Measurements from ENCODE around the gene SLC25A22. TPM values are rescaled to one million over a fixed set of nuclear protein-coding genes. Genes with fewer than 3 reads are reported as not detected.

SLC25A22 gene
- total RNA-seq, 2 experiments from 2014 or later: 9.1 to 11.1 TPM

- Mint-ChIP-seq H3K4me3 (no peak overlapping the region), H3K36me3 (ENCODE audit: low read depth) (peaks cover 25% of the 10 kb centered on the region), H3K27me3 (no peaks in the 10 kb centered on the region), H3K9me3 (no peaks in the 10 kb centered on the region), H3K4me1 (ENCODE audit: low read depth) (no peaks in the 10 kb centered on the region), H3K27ac (no peak overlapping the region)
- POLR2A ChIA-PET: no interaction called here
- H3K4me3 ChIP-seq (ENCODE audit: low read length): no peak overlapping the region
- ATAC-seq (ENCODE audit: poor library complexity): no peak
- H3K27me3 ChIP-seq (ENCODE audit: control insufficient read depth in 1 of 2, insufficient read depth in 2 of 2, low read length in 2 of 2): no peaks in the 10 kb centered on the region
- peaks cover 4% of the 10 kb centered on the region for H3K4me1 ChIP-seq (ENCODE audit: insufficient read depth, low read length)
- CTCF ChIA-PET: no interaction called here
- no peak overlapping the region for H3K27ac ChIP-seq (ENCODE audit: low read depth in 1 of 2, low read length in 2 of 2)
- peaks cover 55% of the 10 kb centered on the region for H3K36me3 ChIP-seq (ENCODE audit: insufficient read depth, low read length)
- no peaks in the 10 kb centered on the region for H3K9me3 ChIP-seq (ENCODE audit: control insufficient read depth in 1 of 2, insufficient read depth in 1 of 2, low read length in 2 of 2)
- intact Hi-C loops (cut with DNase I, micrococcal nuclease): no loop called here
- TF ChIP-seq, protein P1, sequence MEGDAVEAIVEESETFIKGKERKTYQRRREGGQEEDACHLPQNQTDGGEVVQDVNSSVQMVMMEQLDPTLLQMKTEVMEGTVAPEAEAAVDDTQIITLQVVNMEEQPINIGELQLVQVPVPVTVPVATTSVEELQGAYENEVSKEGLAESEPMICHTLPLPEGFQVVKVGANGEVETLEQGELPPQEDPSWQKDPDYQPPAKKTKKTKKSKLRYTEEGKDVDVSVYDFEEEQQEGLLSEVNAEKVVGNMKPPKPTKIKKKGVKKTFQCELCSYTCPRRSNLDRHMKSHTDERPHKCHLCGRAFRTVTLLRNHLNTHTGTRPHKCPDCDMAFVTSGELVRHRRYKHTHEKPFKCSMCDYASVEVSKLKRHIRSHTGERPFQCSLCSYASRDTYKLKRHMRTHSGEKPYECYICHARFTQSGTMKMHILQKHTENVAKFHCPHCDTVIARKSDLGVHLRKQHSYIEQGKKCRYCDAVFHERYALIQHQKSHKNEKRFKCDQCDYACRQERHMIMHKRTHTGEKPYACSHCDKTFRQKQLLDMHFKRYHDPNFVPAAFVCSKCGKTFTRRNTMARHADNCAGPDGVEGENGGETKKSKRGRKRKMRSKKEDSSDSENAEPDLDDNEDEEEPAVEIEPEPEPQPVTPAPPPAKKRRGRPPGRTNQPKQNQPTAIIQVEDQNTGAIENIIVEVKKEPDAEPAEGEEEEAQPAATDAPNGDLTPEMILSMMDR (IDR thresholded peaks at IDR 0.05): no peak
- no peak for DNase-seq
Observed at GRCh38 chr11:767238-767637, 30.8 kb downstream of the SLC25A22 start.

DNA sequence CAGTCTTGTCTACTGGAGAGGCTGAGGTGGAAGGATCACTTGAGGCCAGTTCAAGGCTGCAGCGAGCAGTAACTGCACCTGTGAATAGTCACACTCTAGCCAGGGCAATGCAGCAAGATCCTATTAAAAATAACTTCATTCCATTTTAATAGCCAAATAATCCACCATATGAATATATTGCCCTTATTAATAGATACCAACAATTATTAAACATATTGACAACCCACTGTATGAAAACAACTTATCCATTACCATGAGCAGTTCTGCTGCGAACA, 31.2 kb downstream of the SLC25A22 start:
- no peaks in the 10 kb centered on the region for H3K4me1 Mint-ChIP-seq (ENCODE audit: low read depth)
- H3K4me3 ChIP-seq (ENCODE audit: low read length): no peak overlapping the region
- H3K4me3 Mint-ChIP-seq: no peak overlapping the region
- H3K36me3 ChIP-seq (ENCODE audit: insufficient read depth, low read length): peaks cover 56% of the 10 kb centered on the region
- intact Hi-C loops (cut with DNase I, micrococcal nuclease): no loop called here
- no peak overlapping the region for H3K27ac Mint-ChIP-seq
- ATAC-seq (ENCODE audit: poor library complexity): no peak
- no peak overlapping the region for H3K27ac ChIP-seq (ENCODE audit: low read depth in 1 of 2, low read length in 2 of 2)
- no peaks in the 10 kb centered on the region for H3K9me3 ChIP-seq (ENCODE audit: control insufficient read depth in 1 of 2, insufficient read depth in 1 of 2, low read length in 2 of 2)
- H3K27me3 ChIP-seq (ENCODE audit: control insufficient read depth in 1 of 2, insufficient read depth in 2 of 2, low read length in 2 of 2): no peaks in the 10 kb centered on the region
- no peak for DNase-seq
- ChIA-PET CTCF (no interaction called here), POLR2A (no interaction called here)
- H3K36me3 Mint-ChIP-seq (ENCODE audit: low read depth): peaks cover 27% of the 10 kb centered on the region
- TF ChIP-seq, protein P1 (IDR thresholded peaks at IDR 0.05): no peak
- H3K9me3 Mint-ChIP-seq: no peaks in the 10 kb centered on the region
- no peaks in the 10 kb centered on the region for H3K27me3 Mint-ChIP-seq
- peaks cover 4% of the 10 kb centered on the region for H3K4me1 ChIP-seq (ENCODE audit: insufficient read depth, low read length)

- Histone ChIP-seq H3K4me3 (ENCODE audit: low read length) (no peak overlapping the region), H3K27me3 (ENCODE audit: control insufficient read depth in 1 of 2, insufficient read depth in 2 of 2, low read length in 2 of 2) (no peaks in the 10 kb centered on the region), H3K36me3 (ENCODE audit: insufficient read depth, low read length) (peaks cover 56% of the 10 kb centered on the region), H3K4me1 (ENCODE audit: insufficient read depth, low read length) (peaks cover 4% of the 10 kb centered on the region), H3K27ac (ENCODE audit: low read depth in 1 of 2, low read length in 2 of 2) (no peak overlapping the region), H3K9me3 (ENCODE audit: control insufficient read depth in 1 of 2, insufficient read depth in 1 of 2, low read length in 2 of 2) (no peaks in the 10 kb centered on the region)
- CTCF ChIA-PET: interaction anchor here (1.0 kb wide), 1 partner anchor 74 kb away, joined by 3 read pairs; no protein-coding TSS in a partner anchor
- TF ChIP-seq, protein P1 (IDR thresholded peaks at IDR 0.05): no peak
- Mint-ChIP-seq H3K4me3 (no peak overlapping the region), H3K27me3 (no peaks in the 10 kb centered on the region), H3K4me1 (ENCODE audit: low read depth) (no peaks in the 10 kb centered on the region), H3K9me3 (no peaks in the 10 kb centered on the region), H3K27ac (no peak overlapping the region), H3K36me3 (ENCODE audit: low read depth) (peaks cover 32% of the 10 kb centered on the region)
- ATAC-seq (ENCODE audit: poor library complexity) (no peak), DNase-seq (no peak)
- intact Hi-C loops (cut with DNase I, micrococcal nuclease): no loop called here
- POLR2A ChIA-PET: no interaction called here
Observed at GRCh38 chr11:766106-766935, 31.8 kb downstream of the SLC25A22 start.
